CD4-positive, alpha-beta T cell treated with Interferon alpha-2 for 1 hour (primary cell): ENCODE results near the gene EMX1.

ENCODE experiments used
- DNase-seq, 2 donors: peaks; one replicate each; pipeline ENCODE4 v3.0.0-alpha.2; 2020 to 2022

Gene EMX1

GRCh38 chr2:72926368-72926767 is 9.0 kb downstream of the EMX1 start:
- DNase-seq, result no peak

GRCh38 chr2:72926811-72927465 is 9.6 kb downstream of the EMX1 start:
- DNase-seq, result no peak

- DNase-seq, result no peak
These were observed 10.6 kb downstream of the EMX1 start for GRCh38 chr2:72927619-72928550.

- DNase-seq, result no peak
These were observed 11.7 kb downstream of the EMX1 start for GRCh38 chr2:72929010-72929409.

- no peak for DNase-seq
These were observed 14.1 kb downstream of the EMX1 start for GRCh38 chr2:72931280-72931910.

- no peak for DNase-seq
These were observed 14.9 kb downstream of the EMX1 start for GRCh38 chr2:72932045-72932740.

- DNase-seq, result no peak
These were observed 15.5 kb downstream of the EMX1 start for GRCh38 chr2:72932805-72933204.

- DNase-seq, result no peak
These were observed 15.9 kb downstream of the EMX1 start for GRCh38 chr2:72933207-72933606.

GRCh38 chr2:72933646-72934151 is 16.4 kb downstream of the EMX1 start:
- no peak for DNase-seq

- no peak for DNase-seq
These were observed 17.6 kb downstream of the EMX1 start for GRCh38 chr2:72934683-72935610.

- no peak for DNase-seq
These were observed 18.3 kb downstream of the EMX1 start for GRCh38 chr2:72935611-72935957.

- no peak for DNase-seq
These were observed 19.5 kb downstream of the EMX1 start for GRCh38 chr2:72936660-72937355.

GRCh38 chr2:72937356-72937669 is 20.0 kb downstream of the EMX1 start:
- no peak for DNase-seq

GRCh38 chr2:72938455-72938854 is 21.1 kb downstream of the EMX1 start:
- no peak for DNase-seq

GRCh38 chr2:72940361-72940760 is 23.0 kb downstream of the EMX1 start:
- no peak for DNase-seq

- DNase-seq, result no peak
These were observed 23.5 kb downstream of the EMX1 start for GRCh38 chr2:72940786-72941185.

- no peak for DNase-seq
These were observed 25.0 kb downstream of the EMX1 start for GRCh38 chr2:72942293-72942692.

GRCh38 chr2:72942881-72943418 is 25.6 kb downstream of the EMX1 start:
- no peak for DNase-seq

- DNase-seq, result no peak
These were observed 26.4 kb downstream of the EMX1 start for GRCh38 chr2:72943540-72944395.

GRCh38 chr2:72944804-72945449 is 27.6 kb downstream of the EMX1 start:
- no peak for DNase-seq
